Endodermal cell (in vitro differentiated cells): ENCODE measurements around the gene ATP1A1. TPM values are rescaled to one million over a fixed set of nuclear protein-coding genes. Genes with fewer than 3 reads are reported as not detected.

Experiments used
- DNase-seq: peaks from one replicate; pipeline ENCODE4 v3.0.0-alpha.2; 2017
- H3K27ac ChIP-seq: 2 replicates; pipeline ENCODE4 v1.5.1; 2013; ENCODE audit warnings: mild to moderate bottlenecking, low read depth, low read length, moderate library complexity
- H3K27me3 ChIP-seq: 2 replicates; pipeline ENCODE4 v1.6.1; 2013; ENCODE audit warnings: mild to moderate bottlenecking, low read length, moderate library complexity; ENCODE audit not compliant: insufficient read depth, control insufficient read depth, poor library complexity, severe bottlenecking
- H3K36me3 ChIP-seq: 2 replicates; pipeline ENCODE4 v1.7.0; 2013; ENCODE audit warnings: mild to moderate bottlenecking, low read length, moderate library complexity; ENCODE audit not compliant: control insufficient read depth, insufficient read depth
- H3K4me1 ChIP-seq: one replicate; pipeline ENCODE4 v1.7.0; 2013; ENCODE audit warnings: low read length; ENCODE audit not compliant: control insufficient read depth, insufficient read depth
- H3K4me3 ChIP-seq: 2 replicates; pipeline ENCODE4 v1.5.1; 2013; ENCODE audit warnings: mild to moderate bottlenecking, low read length, moderate library complexity
- H3K9ac ChIP-seq: 2 replicates; pipeline ENCODE4 v1.6.1; 2013; ENCODE audit warnings: mild to moderate bottlenecking, low read length, moderate library complexity; ENCODE audit not compliant: poor library complexity, severe bottlenecking; ENCODE audit errors: extremely low read depth
- H3K9me3 ChIP-seq: 2 replicates; pipeline ENCODE4 v1.6.1; 2013; ENCODE audit warnings: mild to moderate bottlenecking, low read length, moderate library complexity; ENCODE audit not compliant: control insufficient read depth
- H3K27ac Mint-ChIP-seq: 2 replicates; pipeline ENCODE4 v1.8.0; 2020; ENCODE audit warnings: mixed read lengths
- H3K27me3 Mint-ChIP-seq: 2 replicates; pipeline ENCODE4 v1.8.0; 2021; ENCODE audit warnings: mild to moderate bottlenecking, mixed read lengths; ENCODE audit not compliant: insufficient read depth
- H3K36me3 Mint-ChIP-seq: 2 replicates; pipeline ENCODE4 v1.8.0; 2020; ENCODE audit warnings: low read depth, mixed read lengths
- H3K4me1 Mint-ChIP-seq: 2 replicates; pipeline ENCODE4 v1.8.0; 2020; ENCODE audit warnings: mixed read lengths
- H3K4me3 Mint-ChIP-seq: 2 replicates; pipeline ENCODE4 v1.8.0; 2020; ENCODE audit warnings: mild to moderate bottlenecking, moderate library complexity, mixed read lengths
- H3K9me3 Mint-ChIP-seq: 2 replicates; pipeline ENCODE4 v1.8.0; 2020; ENCODE audit warnings: mild to moderate bottlenecking, mixed read lengths
- WGBS, 2 experiments: methylation state at CpG; one replicate each; pipeline versions ENCODE4 v1.1.5 to v1.1.7; 2013; ENCODE audit warnings: missing lambda C conversion rate in 2 of 2, mixed read lengths in 1 of 2; ENCODE audit not compliant: insufficient coverage in 1 of 2, insufficient read length in 1 of 2; 5-methylcytosine and 5-hydroxymethylcytosine counted together
- total RNA-seq, 2 donors: library from RNA; stranded (reverse); fragmentation: NEBNext Ultra II Directional in 1 of 2; extraction: Animal tissue kit (Norgen Biotek cat#: 25700) in 1 of 2; gene quantifications; 2 replicates in 1 of 2; 3 replicates in 1 of 2; pipeline ENCODE4 v1.2.1, GENCODE V29; 2021
- TF ChIP-seq, protein P1 (sequence below): fragments of 200-600 bp; sonication (generic); conservative IDR thresholded peaks from 2 replicates; pipeline ENCODE4 v1.5.0; 2021; ENCODE audit warnings: antibody characterized with exemption, mild to moderate bottlenecking

Gene ATP1A1
- total RNA-seq, 2 donors from 2014 or later, result 359 to 398 TPM

- Mint-ChIP-seq H3K36me3 (peaks cover 95% of the 10 kb centered on the region), H3K4me3 (no peak overlapping the region), H3K4me1 (peaks cover 5% of the 10 kb centered on the region), H3K27me3 (no peaks in the 10 kb centered on the region), H3K27ac (no peak overlapping the region), H3K9me3 (no peaks in the 10 kb centered on the region)
- no peak overlapping the region for H3K4me3 ChIP-seq
- H3K27ac ChIP-seq, result no peak overlapping the region
- peaks cover 5% of the 10 kb centered on the region for H3K4me1 ChIP-seq
- 92 to 95% methylated on average over 2 to 4 of the region's 4 CpGs for WGBS, 2 experiments
- TF ChIP-seq, protein P1, sequence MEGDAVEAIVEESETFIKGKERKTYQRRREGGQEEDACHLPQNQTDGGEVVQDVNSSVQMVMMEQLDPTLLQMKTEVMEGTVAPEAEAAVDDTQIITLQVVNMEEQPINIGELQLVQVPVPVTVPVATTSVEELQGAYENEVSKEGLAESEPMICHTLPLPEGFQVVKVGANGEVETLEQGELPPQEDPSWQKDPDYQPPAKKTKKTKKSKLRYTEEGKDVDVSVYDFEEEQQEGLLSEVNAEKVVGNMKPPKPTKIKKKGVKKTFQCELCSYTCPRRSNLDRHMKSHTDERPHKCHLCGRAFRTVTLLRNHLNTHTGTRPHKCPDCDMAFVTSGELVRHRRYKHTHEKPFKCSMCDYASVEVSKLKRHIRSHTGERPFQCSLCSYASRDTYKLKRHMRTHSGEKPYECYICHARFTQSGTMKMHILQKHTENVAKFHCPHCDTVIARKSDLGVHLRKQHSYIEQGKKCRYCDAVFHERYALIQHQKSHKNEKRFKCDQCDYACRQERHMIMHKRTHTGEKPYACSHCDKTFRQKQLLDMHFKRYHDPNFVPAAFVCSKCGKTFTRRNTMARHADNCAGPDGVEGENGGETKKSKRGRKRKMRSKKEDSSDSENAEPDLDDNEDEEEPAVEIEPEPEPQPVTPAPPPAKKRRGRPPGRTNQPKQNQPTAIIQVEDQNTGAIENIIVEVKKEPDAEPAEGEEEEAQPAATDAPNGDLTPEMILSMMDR, result no peak
- H3K9me3 ChIP-seq, result peaks cover 17% of the 10 kb centered on the region
- no peaks in the 10 kb centered on the region for H3K27me3 ChIP-seq
- H3K36me3 ChIP-seq, result peaks cover 100% of the 10 kb centered on the region
- DNase-seq, result no peak
- H3K9ac ChIP-seq, result no peak overlapping the region
Measured at GRCh38 chr1:116394270-116394669, 21.2 kb downstream of the ATP1A1 start.

GRCh38 chr1:116396769-116397168, 23.7 kb downstream of the ATP1A1 start:
- Mint-ChIP-seq H3K4me1 (peaks cover 14% of the 10 kb centered on the region), H3K36me3 (peaks cover 95% of the 10 kb centered on the region), H3K4me3 (no peak overlapping the region), H3K27me3 (no peaks in the 10 kb centered on the region), H3K27ac (no peak overlapping the region), H3K9me3 (no peaks in the 10 kb centered on the region)
- 93 to 100% methylated on average over 1 of the region's 1 CpG for WGBS, 2 experiments
- no peak overlapping the region for H3K27ac ChIP-seq
- peaks cover 100% of the 10 kb centered on the region for H3K36me3 ChIP-seq
- TF ChIP-seq, protein P1, result no peak
- H3K9me3 ChIP-seq, result no peaks in the 10 kb centered on the region
- DNase-seq, result no peak
- H3K4me1 ChIP-seq, result peaks cover 10% of the 10 kb centered on the region
- no peak overlapping the region for H3K9ac ChIP-seq
- no peak overlapping the region for H3K4me3 ChIP-seq
- no peaks in the 10 kb centered on the region for H3K27me3 ChIP-seq

- TF ChIP-seq, protein P1, result no peak
- H3K27ac ChIP-seq, result no peak overlapping the region
- no peak overlapping the region for H3K27ac Mint-ChIP-seq
- H3K36me3 Mint-ChIP-seq, result peaks cover 96% of the 10 kb centered on the region
- H3K36me3 ChIP-seq, result peaks cover 100% of the 10 kb centered on the region
- H3K4me3 Mint-ChIP-seq, result no peak overlapping the region
- no peak overlapping the region for H3K4me3 ChIP-seq
- H3K27me3 Mint-ChIP-seq, result no peaks in the 10 kb centered on the region
- peaks cover 16% of the 10 kb centered on the region for H3K4me1 Mint-ChIP-seq
- H3K9me3 ChIP-seq, result no peaks in the 10 kb centered on the region
- DNase-seq, result peak; percentile 24
- H3K9me3 Mint-ChIP-seq, result no peaks in the 10 kb centered on the region
- no peak overlapping the region for H3K9ac ChIP-seq
- no peaks in the 10 kb centered on the region for H3K27me3 ChIP-seq
- WGBS, 2 experiments, result 91% methylated on average over 5 of the region's 5 CpGs
- H3K4me1 ChIP-seq, result peaks cover 13% of the 10 kb centered on the region
Measured at GRCh38 chr1:116397728-116398127, 24.7 kb downstream of the ATP1A1 start.
